NCI-H446 (cell line): Measurements from ENCODE around the gene KIF6.
"Not testable (repeated sequence)": the region's sequence is repeated elsewhere in the genome, so short reads cannot be mapped to it uniquely, and the experiment has no call there.

ENCODE experiments used
- DNase-seq, 2 experiments: peaks; one replicate each; lab custom pipeline; 2025; lab: John Stamatoyannopoulos, UW

KIF6 gene

DNA sequence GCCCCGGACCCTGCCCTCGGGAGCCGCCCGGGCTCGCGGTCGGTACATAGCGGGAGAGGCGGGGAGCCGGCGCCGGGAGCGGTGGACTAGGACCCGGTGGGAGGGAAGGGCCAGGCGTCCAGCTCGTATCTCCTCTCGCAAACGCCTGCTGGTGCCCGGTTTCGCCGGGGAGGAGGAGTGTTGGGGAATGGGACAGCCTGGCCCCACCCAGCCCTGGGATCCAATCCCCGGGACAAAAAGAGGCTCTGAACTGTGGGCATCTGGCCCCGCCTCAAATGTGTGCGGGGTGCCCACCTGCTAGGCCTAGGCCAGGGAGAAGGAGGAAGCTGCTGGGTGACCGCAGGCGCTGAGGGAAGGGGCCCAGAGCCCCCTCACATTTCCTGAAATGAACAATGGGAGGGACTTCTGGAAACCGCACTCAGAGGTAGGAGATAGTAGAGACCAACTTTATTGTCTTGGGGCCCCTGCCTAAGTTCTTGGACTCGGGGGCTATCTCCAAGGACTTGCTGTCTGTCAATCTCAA is 410.9 kb downstream of the KIF6 start, which contains the start of gene KCNK17:
Gene KCNK17 (minus strand): TSS at position 147 of the 523 bp plus-strand sequence. CDS start 99 bp downstream, at position 48.
- DNase-seq: no peak

DNA sequence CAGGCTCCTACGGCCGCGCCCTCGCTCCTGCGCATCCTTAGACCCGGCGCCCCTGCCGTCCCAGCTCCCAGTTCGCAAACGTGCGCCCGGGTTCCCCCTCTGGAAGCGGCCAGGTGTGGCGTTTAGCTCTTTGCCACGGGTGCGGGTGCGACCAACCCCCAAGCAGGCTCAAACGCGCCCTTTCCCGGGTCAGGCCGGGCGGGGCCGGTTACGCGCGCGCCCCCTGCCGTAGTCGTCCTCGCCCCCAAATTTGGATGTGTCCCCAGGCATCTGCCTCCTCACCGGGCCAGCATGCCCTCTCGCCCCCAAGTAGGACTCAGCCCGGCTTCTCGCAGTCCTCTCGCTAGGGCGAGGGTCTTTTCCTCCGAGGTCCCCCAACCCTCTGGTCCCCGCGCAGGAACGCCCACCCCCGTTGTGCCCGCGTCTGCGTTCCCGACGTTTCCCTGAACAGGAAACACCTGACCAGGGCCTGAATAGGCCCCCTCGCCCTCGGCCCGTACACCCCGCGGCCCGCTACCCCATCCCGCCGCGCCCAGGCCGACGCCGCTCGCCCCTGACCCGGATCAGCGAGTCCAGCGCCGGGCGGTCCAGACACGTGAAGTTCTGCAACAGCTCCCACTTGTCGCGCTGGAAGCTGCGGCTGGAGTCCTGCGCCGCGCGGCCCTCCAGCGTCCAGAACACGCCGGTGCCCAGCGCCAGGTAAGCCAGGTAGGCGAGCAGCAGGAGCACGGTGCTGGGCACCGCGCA is 411.5 kb downstream of the KIF6 start:
- no peak for DNase-seq

DNA sequence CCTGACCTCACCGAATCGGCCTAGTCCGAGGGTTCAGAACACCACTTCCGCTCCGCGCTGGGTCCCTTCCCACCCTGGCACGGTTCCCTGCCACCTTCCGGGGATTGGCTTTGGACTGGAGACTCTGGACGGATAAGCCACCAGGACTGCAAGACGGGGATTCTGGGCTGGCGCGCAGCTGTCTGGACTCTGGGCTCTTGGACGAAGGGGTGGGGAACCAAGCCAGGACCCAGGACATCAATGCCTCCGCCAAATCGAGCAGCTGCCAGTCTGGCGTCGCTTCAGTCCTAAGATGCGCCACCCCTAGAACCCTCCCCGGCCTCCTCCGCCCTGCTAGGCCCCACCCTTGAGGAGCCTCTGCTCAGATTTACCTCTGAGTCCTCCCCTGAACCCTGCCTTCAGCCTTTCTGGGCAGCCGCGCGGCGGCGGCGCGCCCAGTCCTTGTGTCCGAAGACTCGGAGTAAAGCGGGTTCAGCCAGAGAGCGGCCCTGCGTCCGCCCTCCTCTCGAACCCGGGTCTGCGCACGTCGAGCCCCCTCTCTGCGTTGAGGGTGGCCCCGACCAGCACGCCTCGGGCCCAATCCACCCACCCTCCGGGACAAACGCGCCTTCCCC is 412.2 kb downstream of the KIF6 start:
- DNase-seq: peak; percentile 36 to 80

DNA sequence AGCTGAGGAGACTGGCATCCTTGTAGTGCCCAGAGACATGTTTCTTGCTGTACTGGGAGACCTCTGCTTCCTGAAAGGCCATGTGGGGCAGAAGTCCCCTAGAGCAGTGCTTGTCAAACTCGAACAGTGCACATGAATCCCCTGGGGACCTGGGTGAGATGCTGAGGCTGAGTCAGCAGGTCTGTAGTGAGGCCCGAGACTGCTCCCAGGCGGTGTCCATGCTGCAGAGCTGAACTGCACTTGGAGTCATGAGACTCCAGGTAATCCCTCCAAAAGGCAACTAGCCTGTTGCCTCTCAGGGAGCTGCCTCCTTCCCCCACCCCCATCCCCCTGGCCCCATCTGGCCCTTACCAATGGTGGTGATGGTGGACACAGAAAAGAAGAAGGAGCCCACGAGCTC is 414.7 kb downstream of the KIF6 start:
- peak in 1 of 2 experiments; percentile 25 for DNase-seq

DNA sequence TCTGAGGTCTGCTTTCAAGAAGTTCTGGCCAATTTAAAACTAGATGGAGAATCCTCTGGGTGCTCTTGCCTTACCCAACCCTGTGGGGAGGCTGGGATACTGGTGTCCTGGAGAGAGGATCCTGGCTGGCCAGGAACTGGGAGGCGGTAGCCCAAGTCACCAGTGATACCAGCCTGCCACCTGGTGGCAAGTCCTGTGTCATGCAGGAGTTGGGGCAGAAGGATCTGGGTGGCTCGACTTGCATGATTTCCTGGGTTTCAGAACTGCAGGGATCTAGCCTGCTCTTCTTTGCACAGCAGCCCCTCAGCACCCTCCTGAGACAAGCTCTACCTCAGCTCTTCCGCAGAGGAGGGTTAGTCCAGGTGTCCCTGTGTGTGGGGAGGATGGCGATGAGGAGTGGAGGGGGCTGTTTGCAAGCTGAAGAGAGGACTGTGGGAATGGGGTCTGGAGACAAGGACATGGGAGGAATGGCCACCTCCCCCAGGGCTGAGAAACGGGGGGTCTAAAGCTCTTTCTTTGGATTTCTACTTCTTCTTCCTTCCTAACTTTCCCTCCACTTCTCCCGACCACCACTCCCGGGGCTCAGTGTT is 415.2 kb downstream of the KIF6 start:
- DNase-seq: peak; percentile 83 to 88

DNA sequence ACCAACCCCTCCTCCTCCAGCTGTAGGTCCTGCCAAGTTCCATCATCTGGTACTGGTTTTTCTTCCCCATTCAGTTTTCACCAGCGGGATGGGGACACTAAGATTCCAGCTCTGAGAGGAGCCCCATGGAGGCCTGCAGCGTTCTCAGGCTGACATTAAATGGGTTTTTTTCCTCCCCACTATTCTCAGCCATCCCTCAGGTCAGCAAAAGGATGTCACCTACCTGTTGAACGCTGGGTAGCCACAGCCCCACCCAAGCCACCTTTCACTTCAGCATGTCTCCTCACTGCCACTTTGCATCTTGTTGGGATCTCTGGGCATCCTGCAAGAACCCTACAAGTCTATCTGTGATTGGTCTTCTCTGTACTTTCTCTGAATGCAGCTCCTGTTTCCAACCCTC is 417.7 kb downstream of the KIF6 start:
- DNase-seq: no peak

DNA sequence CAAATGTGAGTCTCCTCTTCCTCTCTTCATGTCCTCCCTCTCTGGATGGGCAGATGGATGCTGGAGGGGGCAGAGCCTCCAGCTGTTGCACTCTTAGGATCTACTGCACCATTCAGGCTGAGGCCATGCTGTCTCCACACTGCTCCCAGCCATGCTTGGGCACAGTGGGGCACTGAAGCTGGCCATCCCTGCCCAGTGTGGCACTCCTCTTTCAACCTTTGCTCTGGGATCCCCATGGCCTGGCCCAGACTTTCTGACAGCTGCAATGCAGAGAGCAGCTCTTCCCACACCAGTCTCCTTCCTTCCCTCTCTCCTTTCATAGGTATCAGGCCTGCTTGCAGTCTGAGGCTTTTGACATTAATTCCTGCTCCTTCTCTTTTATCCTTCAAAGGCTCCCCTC is 420.3 kb downstream of the KIF6 start:
- DNase-seq: no peak

DNA sequence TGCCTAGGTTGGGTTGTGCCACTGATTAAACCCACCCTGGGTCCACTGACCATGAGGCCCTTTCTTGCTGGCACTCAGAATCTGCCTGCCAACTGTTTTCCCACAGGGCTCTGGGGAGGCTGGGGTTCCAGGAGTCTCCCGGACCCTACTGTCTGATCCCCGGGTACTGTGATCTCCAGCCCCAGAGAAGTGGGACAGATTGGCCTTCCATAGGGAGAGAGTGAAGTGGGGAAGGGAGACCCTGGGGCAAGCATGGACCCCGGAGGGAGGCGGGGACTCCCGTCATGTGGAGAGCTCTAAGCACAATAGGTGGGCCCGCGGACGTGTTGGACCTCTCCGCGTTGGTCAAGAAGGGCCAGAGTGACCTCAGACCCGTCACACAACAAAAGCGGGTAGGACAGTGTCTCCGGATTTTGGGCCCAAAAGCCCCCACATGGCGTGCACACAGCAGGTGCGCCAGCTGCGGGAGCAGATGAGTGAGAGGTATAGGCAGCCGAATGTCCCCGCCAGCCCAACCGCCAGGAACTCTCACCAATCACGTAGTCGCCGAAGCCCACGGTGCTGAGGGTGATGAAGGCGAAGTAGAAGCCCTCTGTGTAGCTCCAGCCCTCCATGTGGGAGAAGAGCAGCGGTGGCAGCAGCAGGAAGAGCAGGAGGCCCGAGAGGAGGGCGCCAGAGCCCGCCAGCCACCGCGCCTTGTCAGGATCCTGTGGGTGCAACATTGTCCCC is 421.6 kb downstream of the KIF6 start:
- no peak for DNase-seq

DNA sequence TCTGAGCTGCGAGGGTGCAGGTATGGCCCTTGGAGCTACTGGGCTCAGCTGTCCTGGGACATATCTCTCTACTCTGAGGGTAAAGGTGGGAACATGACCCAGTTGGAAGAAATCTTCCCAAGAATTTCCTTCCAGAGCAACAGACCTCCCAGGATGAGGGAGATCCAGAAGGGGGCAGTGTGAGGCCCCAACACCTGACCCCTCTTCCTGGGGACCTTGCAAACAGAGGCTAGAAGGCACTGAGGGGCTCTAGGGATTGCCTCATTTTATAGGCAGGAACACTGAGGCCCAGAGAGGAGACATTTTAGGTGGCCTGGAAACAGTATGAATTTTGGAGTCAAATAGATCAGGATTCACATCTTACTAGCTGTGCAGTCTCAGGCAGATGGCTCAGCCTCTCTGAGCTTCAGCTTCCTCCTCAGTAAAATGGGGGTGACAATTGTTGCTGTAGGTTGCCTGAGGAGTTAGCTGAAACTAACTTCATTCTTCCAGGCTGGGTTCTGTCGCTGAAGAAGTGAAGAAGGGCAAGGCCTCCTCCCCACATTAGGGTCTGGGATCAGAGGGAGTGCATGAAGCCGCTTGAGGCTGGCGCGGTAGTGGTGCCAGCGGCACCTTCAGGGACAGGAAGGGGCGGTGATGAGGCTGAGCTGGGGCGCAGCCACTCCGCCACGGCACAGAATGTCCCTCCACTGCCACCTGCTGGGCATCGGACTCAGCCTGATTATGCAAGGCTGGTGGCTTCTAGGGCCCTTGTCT is 422.4 kb downstream of the KIF6 start:
- peak; percentile 77 to 86 for DNase-seq

DNA sequence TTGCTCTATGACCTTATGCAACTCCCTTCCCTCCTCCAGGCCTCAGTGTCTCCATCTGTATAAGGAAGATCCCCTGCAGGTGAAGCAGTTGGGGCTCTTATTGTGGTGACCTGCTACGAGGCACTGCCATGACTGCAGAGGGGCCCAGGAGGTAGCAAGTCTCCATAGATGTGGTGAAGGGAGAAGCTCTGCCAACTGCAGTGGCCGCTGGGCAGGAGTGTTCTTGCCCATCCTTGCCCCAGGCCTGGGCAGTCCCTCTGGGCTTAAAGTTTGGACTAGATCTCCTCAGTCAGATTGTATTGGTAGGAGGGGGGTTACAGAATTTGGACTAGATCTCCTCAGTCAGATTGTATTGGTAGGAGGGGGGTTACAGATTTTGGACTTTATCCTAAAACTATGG is 423.2 kb downstream of the KIF6 start:
- DNase-seq: no peak

DNA sequence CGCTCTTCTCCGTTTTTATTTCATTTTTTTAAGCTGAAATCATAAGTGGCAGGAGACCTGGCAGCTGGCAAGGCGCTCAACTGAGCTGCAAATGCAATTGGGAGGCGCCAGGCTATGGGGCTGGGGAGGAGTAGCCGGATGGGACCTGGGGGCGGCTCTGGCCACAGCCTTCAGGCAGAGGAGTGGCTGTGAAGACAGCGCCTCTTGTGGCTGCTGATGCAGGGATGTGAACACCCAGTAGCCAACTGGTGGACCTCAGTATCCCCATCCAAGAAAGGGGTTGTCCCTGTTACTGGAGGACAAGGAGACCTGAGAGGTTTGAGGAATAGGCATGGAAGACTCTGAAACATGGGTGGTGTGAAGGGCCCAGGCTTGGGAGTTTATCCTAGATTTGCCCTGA is 423.6 kb downstream of the KIF6 start:
- DNase-seq: peak; percentile 23 to 58

DNA sequence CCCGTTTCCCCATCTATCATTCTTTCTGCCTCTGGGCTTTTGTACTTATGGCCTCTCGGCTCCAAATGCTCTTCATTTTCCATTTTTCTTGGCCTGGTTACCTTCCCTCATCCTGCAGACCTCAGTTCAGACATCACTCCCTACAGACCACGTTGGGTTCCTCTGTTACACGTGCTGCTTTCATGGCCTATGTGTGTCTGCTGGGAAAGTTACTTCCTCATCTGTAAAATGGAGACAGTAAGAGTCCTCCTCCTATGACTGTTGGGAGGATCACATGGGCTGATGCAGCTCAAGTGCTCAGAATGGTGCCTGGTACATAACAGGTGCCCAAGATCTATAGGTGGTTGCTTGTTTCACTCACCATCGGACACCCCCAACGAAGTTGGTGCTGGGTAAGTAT is 424.5 kb downstream of the KIF6 start:
- no peak for DNase-seq

DNA sequence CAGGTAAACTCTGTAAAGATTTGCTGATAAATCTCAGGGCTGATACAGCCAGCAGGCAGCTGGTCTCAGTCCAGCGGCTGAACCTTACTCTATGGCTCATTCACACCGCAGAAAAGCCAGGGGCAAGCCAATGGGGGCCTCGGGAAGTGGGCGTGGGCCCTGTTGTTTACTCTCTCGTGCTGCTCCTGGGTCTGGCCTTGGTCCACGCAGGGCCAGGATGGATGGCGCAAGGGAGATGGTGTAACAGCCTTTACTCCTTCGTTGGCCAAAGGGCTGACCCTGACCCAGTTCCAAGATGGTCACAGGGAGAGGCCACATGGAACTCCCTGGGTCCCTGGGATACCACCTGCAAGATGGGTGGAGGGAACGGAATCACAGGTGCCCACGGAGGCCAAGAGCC is 427.1 kb downstream of the KIF6 start:
- no peak for DNase-seq

DNA sequence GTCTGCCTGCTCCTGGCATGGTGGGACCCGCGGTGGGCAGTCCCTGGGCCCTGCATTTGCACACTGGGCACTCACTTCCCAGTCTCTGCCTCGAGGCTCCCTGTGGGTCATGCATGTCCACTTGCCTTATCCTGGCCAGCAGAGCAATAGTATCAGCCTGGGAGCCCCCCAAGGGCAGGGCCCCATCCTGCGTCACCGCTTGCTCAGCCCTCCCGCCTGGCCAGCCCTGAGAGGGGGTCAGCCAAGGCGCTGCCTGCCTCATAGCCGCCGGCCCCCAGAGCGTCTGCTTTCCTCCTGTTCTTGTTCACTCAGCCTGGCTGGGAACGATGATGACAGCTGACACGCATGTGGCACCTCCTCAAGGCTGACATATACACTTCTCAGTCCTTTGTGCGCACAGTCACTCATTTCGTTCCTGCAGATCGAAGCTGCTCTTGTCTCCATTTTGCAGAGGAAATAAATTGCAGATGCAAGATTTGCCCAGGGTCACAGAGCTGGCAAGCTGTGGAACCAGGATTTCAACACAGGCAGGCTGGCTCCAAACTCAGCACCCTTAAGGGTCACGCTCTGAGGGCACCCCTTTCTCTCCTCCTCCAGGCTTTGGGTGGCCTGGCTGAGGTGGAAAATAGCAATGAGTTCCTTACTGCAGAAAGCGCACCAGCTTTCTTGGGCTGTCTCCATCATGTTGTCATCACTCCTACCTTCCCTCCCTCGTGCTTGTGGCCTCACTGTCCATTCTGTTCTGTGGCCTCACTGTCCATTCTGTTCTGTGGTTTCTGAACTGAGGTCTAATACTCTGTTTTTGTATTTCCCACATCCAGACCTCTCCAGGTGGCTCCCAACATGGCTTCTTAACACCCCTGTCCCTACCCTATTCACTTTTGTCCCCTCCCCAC is 428.2 kb downstream of the KIF6 start:
- DNase-seq: no peak

DNA sequence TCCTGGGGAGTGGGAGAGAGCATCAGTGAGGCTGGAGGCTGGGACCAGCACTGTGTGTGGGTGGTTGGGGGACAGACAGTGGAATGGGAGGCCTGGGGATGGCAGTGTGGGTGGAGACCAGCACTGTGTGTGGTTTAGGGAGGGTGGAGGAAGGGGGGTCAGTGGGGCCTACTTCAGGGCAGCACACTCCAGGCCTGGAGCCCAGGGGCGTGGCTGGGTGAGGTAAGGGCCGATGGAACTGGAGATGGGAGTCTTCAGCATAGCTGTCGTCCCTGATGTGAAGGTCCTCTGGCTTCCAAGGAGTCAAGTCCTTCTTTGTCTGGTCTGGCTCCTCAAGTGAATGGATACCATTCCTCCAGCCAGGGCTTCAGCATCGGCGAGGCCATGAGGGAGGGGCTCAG is 429.6 kb downstream of the KIF6 start:
- DNase-seq: no peak

DNA sequence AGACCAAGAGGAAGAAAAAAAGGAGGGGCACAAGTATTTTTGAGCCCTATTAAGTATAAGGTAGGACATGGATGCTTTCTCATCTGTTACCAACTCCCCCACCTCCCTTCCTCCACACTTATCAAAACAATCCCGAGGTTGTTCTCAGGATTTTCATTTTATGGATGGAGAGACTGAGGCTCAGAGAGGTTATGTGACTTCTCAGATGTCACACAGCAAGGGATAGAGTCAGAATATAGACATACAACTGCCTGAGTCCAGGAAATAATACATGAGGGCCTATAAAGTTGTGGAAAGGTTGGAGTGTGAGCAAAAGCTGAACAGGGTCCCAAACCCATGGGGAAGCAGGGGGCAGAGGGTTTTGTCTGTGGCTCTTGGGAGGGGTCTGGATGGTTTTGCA is 430.3 kb downstream of the KIF6 start:
- DNase-seq: no peak

DNA sequence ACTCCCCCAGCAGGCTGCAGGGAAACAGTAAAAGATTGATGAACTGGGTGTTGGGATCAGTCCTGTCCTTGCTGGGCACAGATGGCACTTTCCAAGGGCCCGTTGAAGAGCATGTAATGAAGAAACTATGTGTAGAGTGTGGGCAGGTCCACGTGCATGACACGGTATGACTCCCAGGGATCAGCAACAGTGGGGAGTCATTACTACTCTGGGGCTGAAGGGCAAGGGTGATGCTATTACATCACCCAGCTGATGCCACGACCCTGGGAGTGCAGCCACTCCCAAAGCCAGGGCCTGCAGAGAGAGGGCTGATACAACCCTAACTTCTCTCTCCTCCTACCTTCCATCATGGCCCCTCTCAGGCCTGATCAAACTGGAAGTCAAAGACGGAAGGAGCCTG is 431.1 kb downstream of the KIF6 start:
- DNase-seq: no peak

DNA sequence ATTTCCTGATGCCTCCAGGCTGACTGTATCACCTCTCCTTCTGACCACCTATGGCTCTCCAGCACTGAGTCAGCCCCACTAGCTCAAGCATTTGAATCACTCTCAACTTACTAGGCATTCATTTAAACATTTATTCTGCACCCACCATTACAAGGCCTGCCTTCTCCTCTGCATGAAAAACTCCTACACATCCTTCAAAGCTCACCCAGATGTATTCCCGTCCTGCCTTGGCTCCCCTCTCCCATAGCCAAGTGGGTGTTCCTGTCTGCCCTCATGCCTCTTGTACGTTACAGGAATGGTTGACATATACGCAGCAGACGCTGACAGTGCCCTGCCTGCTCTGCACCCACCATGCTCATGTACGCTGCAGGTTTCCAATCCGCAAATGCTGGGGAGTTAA is 432.6 kb downstream of the KIF6 start:
- no peak for DNase-seq

DNA sequence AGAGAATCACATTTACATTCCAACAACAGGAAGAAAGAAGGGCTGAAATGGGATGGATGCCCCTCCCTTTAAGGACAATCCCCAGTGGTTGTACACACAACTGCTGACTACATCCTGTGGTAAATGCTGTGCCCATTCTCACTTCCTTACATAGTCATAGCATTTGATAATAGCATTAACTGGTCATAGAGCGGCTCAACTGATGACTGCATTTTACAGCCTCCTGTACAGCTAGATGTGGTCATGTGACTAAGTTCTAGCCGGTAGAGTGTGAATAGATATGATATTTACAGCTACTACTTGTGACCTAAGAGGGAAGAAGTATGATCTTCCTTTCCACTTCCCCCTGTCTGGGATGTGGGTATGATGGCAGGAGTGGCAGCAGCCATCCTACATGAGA is 435.7 kb downstream of the KIF6 start:
- no peak for DNase-seq

DNA sequence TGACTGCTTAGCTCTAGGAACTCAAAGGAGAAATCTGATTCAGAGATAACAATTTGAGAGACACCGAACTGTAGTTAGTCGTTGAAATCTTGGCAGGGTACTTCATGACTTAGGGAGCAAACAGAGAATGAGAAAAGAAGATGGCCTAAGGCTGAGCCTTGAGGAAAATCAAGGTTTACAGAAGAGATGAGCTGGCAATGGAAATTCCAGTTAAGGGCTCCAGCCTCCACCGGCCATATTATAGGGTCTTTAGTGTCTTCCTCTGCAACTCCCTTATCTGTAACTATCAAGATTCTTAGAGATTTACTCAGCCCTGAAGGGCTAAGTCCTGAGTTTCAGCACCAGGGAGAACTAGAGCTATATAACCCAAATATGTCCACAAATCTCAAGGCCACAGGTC is 437.6 kb downstream of the KIF6 start:
- DNase-seq: no peak

DNA sequence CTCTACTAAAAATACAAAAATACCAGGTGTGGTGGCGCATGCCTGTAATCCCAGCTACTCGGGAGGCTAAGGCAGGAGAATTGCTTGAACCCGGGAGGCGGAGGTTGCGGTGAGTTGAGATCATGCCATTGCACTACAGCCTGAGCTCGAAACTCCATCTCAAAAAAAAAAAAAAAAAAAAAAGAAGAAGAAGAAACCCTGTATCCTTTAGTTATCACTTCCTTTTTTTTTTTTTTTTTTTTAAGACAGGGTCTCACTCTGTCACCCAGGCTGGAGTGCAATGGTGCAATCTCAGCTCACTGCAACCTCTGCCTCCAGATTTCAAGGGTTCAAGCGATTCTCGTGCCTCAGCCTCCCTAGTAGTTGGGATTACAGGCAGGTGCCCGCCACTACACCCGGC is 438.6 kb downstream of the KIF6 start:
- not testable (repeated sequence) for DNase-seq
